Occipital lobe (tissue), 2 donors: Measurements from ENCODE around the gene TMEM181. TPM values are rescaled to one million over a fixed set of nuclear protein-coding genes. Genes with fewer than 3 reads are reported as not detected.
A peak's percentile ranks its signal among the peaks of the same experiment; 100 is the strongest.
"Not testable (repeated sequence)": the region's sequence is repeated elsewhere in the genome, so short reads cannot be mapped to it uniquely, and the experiment has no call there.

ENCODE experiments used
- DNase-seq: peaks from one replicate; lab custom pipeline; 2025; lab: John Stamatoyannopoulos, UW
- total RNA-seq: library from RNA; depleted of rRNA; stranded (reverse); fragments of >200 nt; gene quantifications from one replicate; pipeline ENCODE4 v1.2.3, GENCODE V29; 2014

TMEM181 gene, protein sequence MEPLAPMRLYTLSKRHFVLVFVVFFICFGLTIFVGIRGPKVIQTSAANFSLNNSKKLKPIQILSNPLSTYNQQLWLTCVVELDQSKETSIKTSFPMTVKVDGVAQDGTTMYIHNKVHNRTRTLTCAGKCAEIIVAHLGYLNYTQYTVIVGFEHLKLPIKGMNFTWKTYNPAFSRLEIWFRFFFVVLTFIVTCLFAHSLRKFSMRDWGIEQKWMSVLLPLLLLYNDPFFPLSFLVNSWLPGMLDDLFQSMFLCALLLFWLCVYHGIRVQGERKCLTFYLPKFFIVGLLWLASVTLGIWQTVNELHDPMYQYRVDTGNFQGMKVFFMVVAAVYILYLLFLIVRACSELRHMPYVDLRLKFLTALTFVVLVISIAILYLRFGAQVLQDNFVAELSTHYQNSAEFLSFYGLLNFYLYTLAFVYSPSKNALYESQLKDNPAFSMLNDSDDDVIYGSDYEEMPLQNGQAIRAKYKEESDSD
- 80.3 TPM for total RNA-seq

DNA sequence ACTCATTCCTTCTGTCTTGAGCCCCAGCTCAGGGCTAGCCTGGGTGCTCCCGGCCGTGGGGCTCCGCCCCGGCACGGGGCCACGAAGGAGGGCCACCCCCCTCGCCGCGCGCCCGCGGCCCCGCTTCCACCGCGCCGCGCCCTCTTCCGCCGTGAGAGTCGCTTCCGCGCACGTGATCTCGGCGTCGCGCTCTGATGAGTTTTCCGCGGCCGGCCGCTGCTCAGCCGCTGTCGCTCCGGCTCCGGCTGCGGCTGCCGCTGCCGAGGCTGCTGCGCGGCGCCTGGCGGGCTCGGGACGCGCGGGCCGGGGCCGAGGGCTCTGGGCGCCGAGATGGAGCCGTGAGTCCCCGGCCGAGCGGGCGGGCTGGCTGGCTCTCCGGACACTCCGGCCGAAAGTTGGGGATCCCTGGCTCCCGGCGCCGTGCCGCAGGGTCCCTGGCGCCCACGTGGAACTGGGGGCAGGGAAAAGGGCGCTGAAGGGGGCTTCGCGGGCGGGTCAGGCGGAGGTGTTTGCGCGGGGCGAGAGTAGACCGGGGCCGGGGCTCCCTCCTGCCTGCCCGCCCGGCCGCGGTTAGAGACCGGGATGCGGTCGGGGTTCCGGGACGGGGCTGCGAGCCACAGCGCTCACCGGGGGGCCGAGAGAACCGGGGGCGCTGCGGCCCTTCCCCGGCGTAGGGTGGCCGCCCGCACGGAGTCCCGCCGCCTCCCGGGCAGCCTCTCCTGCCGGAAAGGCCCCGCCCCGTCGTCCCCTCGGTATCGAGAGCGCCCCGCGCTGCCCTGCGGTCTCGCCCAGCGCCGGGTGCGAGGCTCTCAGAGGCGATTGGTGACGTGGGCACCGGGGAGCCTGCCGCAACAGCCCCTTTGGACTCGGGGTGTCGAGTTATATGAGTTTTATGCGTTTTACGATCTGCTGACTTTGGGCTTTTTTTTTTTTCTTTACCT lies at the start of gene TMEM181:
Gene TMEM181, plus strand, starts transcription at position 197 of the 941 bp plus-strand sequence. Its CDS starts 134 bp downstream, at position 331.
- DNase-seq = peak; percentile 60

DNA sequence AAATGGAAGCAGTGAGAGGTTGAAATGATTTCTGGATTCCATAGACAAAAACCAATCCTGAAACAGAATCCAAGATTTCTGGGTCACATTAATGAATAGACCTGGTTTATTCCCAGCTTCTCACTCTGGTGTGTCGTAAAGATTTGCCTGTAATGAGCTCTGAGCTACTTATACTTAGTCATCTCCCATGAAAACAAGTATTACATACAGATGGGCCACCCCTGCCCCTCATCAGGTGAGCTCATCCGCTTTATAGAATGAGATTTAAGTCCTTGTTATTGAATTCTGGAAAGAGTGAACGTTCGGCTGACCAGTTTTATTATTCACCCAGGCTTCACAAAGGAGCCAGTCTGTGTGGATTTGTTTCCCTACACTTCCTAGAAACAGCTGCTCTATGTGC lies 47.1 kb upstream of the TMEM181 start:
- no peak for DNase-seq

DNA sequence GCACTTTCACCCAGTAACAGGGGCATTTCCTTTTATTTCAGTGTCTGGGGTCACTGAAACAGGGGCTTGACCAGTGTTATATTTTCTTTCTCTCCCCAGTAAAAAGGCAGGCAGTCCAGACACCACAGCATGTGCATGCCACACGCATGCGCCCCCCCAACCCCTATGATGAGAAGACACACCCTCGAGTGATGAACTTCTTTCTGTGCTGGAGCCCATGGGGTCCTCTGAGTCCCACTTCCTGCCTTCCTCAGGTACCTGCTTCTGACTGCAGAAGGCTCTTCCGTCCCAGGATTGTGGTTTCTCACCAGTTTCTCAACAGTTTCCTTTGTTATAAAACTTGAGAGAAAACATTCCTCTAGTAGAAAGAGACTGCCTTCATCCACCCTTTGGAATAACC lies 45.7 kb upstream of the TMEM181 start:
- DNase-seq = no peak

DNA sequence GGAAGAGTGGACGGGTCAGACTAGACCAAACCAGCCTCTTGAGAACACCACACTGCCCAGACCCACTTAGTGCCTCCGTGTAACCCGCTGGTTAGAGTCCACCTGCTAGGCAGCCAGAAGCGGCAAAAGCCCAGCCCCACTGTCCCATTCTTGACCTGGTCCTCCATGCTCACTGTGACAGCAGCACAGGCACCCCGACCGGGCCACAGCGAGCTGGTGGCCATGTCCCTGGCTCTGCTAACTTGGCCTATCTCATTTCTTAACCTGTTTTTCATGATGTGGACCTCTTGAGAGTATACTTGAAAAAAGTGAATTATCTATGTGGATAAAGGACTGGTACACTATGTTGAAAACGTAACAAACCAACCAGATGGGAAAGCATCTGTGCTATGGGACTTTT lies 44.9 kb upstream of the TMEM181 start:
- DNase-seq = no peak

DNA sequence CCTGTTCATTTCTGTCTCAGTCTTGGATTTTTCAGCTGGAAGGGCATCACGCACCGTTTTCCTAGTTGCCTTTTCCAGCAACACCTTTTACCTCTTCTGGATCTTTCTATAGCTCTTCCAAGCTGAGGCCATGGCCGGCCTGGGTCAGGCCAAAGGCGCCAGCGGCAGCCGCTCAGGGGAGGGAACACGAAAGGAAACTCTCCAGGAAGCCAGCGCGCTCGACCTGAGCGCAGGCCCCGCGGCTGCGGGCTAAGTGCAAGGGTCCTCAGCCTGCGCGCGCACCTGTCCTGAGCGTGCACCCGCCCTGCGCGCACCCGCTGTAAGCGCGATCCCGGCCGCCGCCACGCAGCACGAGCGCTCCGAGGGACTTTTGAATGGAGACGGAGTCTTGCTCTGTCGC lies 43.8 kb upstream of the TMEM181 start:
- no peak for DNase-seq

DNA sequence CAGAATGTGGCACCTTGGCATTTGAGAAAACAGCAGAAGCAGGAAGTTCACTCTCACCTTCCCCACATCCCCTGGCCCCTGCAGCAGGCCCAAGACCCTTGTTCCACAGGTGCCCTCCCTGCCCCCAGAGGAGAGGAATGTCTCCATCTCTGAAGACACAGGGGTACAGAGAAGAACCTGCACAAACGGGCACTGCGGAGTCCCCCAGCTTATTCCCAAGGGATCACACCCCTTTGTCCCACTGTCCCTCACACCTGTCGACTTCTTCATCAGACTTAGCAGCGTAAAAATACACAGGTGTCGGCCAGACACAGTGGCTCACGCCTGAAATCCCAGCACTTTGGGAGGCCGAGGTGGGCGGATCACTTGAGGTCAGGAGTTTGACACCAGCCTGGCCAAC lies 42.9 kb upstream of the TMEM181 start:
- no peak for DNase-seq

DNA sequence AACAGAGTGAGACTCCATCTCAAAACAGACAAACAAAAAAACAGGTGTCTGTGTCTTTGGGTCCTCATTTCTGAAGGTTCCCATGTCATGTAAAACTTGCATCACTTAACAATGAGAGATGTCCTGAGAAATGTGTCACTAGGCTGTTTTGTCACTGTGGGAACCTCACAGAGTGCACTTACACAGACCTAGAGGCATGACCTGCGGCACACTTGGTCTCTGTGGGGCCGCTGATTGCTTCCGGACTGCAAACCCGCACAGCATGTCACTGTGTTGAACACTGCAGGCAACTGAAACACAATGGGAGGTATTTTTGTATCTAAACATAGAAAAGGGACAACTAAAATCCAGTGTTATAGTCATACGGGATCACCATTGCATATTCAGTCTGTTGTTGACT lies 42.3 kb upstream of the TMEM181 start:
- no peak for DNase-seq

DNA sequence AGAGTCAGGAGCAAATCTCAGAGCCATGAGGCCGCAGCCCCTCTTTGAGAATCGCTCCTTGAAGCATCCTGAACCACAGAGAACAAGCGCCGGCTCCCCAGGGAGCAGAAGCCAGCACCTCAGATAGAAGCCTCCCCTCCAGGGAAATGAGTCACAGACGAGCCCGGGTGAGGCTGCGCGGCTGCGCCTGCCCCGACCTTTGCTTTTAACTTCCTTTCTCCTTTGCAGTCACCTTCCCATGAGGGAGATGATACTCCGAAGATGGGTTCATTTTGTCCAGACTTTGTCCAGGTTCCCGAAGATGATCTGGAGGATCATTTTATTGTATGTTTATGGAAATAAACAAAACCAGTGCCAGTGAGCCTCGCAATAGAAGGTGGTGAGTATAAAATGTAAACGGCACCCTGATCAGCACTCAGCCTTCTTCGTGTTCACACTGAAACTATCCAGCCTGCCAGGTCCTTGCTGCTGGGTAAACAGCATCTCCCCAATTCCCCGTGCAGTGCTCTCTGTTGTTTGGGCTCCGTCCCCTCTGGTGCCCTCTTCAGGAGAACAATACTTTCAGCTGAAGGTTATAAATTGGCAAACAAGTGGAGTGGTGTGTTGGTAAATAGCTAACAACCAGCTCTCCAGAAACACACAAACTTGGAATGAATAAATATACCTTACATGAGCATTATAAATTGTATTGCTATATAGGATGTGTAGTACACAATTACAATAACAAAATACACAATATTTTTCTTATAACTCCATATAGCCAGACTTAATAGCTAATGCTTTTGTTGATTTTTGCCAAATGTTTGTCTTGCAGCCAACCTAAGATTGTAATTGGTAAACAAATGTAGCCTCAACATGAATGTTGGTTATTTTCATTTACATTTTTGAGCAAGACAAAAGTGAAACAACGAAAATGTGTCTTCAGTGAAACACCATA lies 41.4 kb upstream of the TMEM181 start:
- DNase-seq = peak; percentile 45

DNA sequence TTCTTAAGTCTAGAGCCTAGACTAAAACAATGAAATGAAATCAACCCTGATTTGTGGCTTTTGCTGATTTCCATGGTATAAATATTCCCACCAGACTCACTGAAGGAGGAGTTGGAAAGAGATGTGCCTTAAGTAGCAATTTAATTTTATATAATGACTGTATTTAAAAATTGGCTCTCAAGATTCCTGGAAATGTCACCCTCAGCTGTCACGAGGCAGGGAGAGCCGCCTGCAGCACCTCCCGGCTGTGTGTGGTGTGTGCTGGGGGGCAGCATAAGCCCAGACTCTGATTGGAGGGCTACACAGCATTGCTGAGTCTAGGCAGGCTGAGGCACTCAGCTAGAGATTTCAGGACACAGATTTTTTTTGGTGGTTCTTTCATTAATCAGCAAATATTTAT lies 40.6 kb upstream of the TMEM181 start:
- DNase-seq = no peak

DNA sequence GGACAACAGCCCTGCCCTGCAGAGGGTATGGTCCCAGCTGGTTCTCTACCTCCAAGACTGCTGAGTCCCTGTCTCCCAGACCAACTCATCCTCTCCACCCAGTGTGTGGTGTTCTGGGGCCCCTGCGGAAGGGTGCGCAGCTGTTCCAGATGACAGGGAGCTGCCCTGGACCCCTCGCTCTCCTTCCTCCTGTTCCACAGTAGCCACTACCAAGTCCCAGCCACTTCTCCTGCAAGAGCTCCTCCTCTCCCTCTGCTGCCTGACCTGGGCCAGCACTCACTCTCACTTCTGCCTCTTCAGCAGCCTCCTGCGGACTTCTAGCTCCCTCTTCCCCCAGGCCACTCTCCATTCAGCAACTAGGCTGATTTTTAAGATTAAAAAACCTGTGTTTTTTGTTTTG lies 40.1 kb upstream of the TMEM181 start:
- DNase-seq = no peak

DNA sequence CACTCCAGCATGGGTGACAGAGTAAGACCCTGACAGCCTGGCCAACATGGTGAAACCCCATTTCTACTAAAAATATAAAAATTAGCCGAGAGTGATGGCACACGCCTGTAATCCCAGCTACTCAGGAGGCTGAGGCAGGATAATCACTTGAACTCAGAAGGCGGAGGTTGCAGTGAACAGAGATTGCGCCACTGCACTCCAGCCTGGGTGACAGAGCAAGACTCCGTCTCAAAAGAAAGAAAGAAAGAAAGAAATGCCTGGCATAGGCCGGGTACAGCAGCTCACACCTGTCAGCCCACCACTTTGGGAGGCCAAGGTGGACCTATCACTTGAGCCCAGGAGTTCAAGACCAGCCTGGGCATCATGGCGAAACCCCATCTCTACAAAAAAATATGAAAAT lies 38.9 kb upstream of the TMEM181 start:
- not testable (repeated sequence) for DNase-seq

DNA sequence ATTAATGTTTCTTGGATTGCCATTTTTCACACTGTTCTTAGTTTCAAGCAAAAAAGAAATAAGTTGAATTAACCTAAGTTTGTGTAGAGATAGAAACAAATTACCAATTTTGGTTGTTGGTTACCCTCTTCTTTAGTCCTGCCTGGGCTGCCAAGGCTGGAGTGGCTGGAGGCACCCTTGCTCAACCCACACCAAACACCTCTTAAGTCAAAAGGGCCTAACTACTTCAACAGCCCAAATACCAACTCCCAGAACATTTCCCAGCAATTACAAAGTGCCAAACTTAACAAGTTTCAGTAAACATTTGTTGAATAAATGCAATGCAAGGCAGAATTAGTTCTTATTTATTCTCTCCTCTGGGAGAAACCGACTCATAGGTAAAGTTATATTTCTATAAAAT lies 38.1 kb upstream of the TMEM181 start:
- DNase-seq = no peak

DNA sequence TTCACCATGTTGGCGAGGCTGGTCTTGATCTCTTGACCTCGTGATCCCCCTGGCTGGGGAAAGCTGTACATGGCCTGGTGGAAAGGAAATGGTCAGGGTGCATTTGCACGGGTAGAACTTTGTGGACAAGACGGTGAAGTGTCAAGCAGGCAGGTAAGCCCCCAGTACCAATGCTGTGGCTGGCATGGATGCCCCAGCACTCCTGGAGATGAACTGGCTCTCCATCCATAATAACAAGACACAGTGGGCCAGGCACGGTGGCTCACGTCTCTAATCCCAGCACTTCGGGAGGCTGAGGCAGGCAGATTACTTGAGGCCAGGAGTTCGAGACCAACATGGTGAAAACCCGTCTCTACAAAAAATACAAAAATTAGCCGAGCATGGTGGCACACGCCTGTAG lies 37.3 kb upstream of the TMEM181 start:
- DNase-seq = no peak

DNA sequence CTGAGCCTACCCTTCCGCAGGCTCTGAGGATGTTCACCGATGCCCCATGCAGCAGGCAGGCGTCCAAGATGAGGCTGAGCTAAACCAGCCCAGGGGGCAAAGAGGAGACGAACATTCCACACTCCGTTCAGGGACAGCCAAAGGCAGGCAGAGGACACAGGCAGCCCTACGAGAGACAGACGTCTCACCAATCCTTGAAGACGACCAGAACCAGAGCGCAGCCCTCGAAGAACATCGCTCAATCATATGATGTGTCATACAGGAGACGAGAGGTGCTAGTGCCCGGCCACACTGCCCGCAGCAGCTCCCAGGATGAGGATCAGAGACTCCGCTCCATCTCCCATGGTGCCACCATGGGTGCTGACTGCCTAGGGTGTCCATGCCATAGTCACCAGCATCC lies 35.6 kb upstream of the TMEM181 start:
- DNase-seq = no peak

DNA sequence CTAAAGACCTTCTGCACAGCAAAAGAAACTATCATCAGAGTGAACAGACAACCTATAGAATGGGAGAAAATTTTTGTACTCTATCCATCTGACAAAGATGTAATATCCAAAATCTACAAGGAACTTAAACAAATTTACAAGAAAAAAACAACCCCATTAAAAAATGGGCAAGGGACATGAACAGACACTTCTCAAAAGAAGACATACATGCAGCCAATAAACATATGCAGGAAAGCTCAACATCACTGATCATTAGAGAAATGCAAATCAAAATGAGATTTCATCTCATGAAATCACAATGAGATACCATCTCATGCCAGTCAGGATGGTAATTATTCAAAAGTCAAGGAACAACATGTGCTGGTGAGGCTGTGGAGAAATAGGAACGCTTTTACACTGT lies 32.0 kb upstream of the TMEM181 start:
- not testable (repeated sequence) for DNase-seq

DNA sequence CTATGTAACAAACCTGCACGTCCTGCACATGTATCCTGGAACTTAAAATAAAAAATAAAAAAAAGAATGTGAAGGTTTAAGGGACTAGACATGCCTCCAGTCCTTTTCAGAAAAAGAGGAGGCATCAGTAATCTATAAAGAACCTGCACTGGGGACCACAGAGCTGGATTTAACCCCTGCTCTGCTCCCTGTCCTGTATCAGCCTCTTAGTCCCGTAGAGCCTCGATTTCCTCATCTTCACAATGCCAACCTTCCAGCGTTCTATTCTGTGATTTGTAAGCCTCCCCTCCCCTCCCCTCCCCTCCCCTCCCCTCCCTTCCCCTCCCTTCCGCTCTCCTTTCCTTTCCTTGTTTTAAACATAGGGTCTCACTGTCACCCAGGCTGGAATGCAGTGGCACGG lies 31.1 kb upstream of the TMEM181 start:
- DNase-seq = no peak

DNA sequence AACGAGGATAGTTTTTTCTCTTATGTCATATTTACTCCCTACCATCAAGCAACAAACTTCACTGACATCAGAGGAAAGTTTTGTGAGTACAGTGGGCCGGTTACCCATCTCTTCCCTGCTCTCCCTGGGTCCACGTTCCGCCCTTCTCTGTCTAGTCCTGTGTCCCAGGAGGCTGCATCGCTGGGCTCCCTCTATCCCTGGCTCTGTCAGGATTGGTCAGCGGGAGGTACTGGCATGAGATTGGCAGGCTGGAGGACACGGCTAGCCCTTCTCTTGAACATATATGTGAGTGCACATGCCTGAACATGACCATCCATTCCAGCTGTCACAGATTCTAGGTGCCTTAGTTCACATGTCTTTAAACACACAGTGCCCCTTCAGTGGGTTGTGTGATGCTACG lies 30.3 kb upstream of the TMEM181 start:
- DNase-seq = no peak

DNA sequence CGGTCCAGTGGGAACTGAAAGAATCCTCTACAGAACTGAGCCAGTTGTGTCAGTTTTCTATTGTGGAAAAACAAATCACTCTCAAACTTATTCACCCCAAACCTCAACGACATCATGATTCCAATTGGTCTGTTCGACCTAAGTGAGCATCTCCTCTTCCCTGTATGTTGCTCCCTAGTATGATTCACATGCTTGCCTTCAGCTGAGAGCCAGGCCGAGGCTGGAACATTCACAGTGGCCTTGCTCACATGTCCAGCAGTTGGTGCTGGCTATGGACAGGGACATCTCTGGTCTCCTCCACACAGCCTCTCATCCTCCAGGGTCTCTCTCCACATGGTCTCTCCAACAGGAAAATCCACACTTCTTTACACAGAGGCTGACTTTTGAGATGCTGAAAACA lies 28.3 kb upstream of the TMEM181 start:
- DNase-seq = no peak

DNA sequence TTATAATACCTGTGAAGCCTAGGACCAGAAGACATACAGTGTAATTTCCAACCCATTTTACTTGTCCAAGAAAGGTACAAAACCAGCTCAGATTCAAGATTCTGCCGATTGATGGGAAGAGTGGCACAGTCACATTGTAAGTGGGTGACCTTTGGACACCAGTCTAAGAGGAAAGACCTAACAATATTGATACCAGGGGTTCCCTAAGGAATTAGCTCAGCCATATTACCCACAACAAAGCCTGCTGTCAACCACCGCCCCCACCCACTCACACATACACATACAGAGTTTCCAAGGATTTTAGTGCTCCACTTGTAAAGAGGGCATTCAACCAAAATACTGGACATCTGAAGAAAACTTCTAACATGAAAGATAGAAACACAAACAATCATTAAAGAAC lies 27.9 kb upstream of the TMEM181 start:
- DNase-seq = no peak

DNA sequence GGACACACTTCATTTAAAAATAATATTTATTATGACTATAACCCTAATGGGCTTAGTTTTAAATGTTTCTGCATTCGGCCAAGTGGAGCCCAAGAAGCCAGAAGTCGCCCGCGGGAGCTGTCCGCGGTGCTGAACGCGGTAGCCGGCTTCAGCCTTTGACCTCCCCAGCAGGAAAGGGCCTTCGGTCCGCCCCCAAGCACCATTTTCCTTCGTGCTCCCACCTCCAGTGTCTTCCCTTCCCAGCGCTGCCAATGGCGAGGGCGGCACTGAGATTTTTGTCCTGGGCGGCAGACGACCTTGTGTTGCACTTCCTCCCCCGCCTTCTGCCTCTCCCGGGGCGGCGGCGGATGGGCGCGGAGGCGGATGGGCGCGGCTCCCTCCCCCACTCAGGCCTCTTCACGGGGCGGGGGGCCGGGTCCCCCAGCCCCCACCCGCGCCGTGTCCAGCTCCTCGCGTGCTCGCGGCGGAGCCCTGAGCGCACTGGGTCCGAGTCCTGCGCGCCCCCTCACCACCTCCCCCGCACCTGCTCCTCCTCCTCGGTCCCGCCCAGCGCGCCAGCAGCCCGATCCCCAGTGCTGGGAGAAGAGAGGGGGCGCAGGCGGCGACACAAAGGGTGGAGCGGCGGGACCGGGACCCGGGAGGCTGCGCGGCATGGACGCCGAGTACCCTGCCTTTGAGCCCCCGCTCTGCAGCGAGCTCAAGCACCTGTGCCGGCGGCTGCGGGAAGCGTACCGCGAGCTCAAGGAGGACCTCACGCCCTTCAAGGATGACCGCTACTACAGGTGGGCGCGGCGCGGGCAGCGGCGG lies 23.6 kb upstream of the TMEM181 start:
- DNase-seq = no peak
